ENCODE data around the gene MED25. TPM values are rescaled to one million over a fixed set of nuclear protein-coding genes. Genes with fewer than 3 reads are reported as not detected.

The MED25 gene
- 37.8 and 40.5 TPM in 2 replicates for total RNA-seq (2014; rRNA removed; shearing (Covaris generic); ENCODE audit: low replicate concordance)

DNA sequence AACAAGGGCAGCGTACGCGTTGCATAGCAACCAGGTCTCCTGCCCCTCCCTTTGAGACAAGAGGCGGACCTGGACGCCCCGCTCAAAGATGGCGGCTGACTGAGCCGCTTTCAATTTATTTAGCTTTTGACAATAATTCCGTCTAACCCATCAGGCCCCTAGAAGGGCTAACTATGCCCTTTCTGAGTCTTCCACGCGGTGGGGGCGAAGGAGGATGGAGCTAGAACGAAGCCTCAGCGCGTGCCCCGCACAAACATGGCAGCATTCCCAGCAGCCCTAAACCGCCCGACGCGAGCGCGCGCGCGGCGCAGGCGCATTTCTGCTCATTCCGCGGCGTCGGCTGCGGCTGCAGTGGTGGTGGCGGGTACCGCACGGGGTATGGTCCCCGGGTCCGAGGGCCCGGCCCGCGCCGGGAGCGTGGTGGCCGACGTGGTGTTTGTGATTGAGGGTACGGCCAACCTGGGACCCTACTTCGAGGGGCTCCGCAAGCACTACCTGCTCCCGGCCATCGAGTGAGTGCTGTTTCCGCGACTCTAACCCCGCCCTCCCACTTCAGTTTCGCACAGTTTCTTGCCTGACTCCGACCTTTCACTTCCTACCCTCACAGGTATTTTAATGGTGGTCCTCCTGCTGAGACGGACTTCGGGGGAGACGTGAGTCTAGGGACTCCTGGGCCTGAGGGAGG is at the start of gene MED25:
Gene MED25 (plus strand): TSS at position 326 of the 685 bp plus-strand sequence. CDS start 53 bp downstream, at position 379.
- peak within 1 kb of the TSS; percentile 72 for H3K4me3 ChIP-seq (ENCODE audit: low read length)
- H3K27ac ChIP-seq (ENCODE audit: low read length): peak within 1 kb of the TSS; percentile 64
- H2AFZ ChIP-seq (ENCODE audit: low read length): peak within 1 kb of the TSS; percentile 70
- H3K79me2 ChIP-seq (ENCODE audit: low read length): peaks cover 35% of the 10 kb centered on the region
- no peaks in the 10 kb centered on the region for H3K9me2 ChIP-seq (replicated peaks; ENCODE audit: insufficient read depth, low read length)
- peak within 1 kb of the TSS; percentile 77 for H3K4me2 ChIP-seq (ENCODE audit: low read depth, low read length, poor library complexity, severe bottlenecking)
- no peaks in the 10 kb centered on the region for H3K9me3 ChIP-seq (ENCODE audit: low read length)
- peak within 1 kb of the TSS; percentile 85 for H3K9ac ChIP-seq (ENCODE audit: low read length)
- no peaks in the 10 kb centered on the region for H4K20me1 ChIP-seq (ENCODE audit: insufficient read depth, low read depth, low read length)
- peaks cover 25% of the 10 kb centered on the region for H3K4me1 ChIP-seq (ENCODE audit: low read length)
- H3K36me3 ChIP-seq (ENCODE audit: insufficient read depth, low read length): peaks cover 9% of the 10 kb centered on the region; the same call in 1 of the 2 replicates
- no peaks in the 10 kb centered on the region for H3K27me3 ChIP-seq (ENCODE audit: low read length)
- peak; percentile 97 for DNase-seq

- H3K27ac ChIP-seq (ENCODE audit: low read length): no peak overlapping the region
- peaks cover 16% of the 10 kb centered on the region; the same call in 1 of the 2 replicates for H4K20me1 ChIP-seq (ENCODE audit: insufficient read depth, low read depth, low read length)
- H3K4me3 ChIP-seq (ENCODE audit: low read length): no peak overlapping the region
- H3K4me2 ChIP-seq (ENCODE audit: low read depth, low read length, poor library complexity, severe bottlenecking): no peak overlapping the region
- H3K36me3 ChIP-seq (ENCODE audit: insufficient read depth, low read length): no peaks in the 10 kb centered on the region
- H3K9me3 ChIP-seq (ENCODE audit: low read length): no peaks in the 10 kb centered on the region
- H3K4me1 ChIP-seq (ENCODE audit: low read length): peaks cover 17% of the 10 kb centered on the region
- no peak overlapping the region for H2AFZ ChIP-seq (ENCODE audit: low read length)
- H3K79me2 ChIP-seq (ENCODE audit: low read length): peaks cover 72% of the 10 kb centered on the region
- no peak overlapping the region for H3K9ac ChIP-seq (ENCODE audit: low read length)
- DNase-seq: no peak
- H3K9me2 ChIP-seq (replicated peaks; ENCODE audit: insufficient read depth, low read length): no peaks in the 10 kb centered on the region
- no peaks in the 10 kb centered on the region for H3K27me3 ChIP-seq (ENCODE audit: low read length)
These were observed 47.6 kb upstream of the MED25 start for GRCh38 chr19:49770529-49770928.

DNA sequence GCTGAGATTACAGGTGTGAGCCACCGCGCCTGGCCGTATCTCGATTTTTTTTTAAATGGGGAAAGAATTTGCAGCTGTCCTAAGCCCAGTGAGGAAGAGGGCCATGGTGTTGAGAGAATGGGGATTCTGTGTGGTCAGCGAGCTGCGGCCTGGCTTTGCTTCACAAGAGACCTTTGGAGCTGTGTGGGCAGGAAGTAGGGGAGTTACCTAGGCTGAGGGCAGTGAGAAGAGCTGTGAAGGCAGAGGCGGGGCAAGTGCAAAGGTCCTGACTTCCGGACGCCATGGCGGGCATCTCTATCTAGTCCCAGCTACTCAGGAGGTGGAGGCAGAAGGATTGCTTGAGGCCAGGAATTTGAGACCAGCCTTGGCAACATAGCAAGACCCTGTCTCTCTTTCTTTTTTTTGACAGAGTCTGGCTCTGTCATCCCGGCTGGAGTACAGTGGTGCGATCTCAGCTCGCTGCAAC is 46.4 kb upstream of the MED25 start:
- no peak overlapping the region for H3K4me3 ChIP-seq (ENCODE audit: low read length)
- no peak overlapping the region for H2AFZ ChIP-seq (ENCODE audit: low read length)
- H3K9me2 ChIP-seq (replicated peaks; ENCODE audit: insufficient read depth, low read length): no peaks in the 10 kb centered on the region
- H3K4me2 ChIP-seq (ENCODE audit: low read depth, low read length, poor library complexity, severe bottlenecking): no peak overlapping the region
- H3K27me3 ChIP-seq (ENCODE audit: low read length): no peaks in the 10 kb centered on the region
- peaks cover 16% of the 10 kb centered on the region; the same call in 1 of the 2 replicates for H4K20me1 ChIP-seq (ENCODE audit: insufficient read depth, low read depth, low read length)
- no peaks in the 10 kb centered on the region for H3K36me3 ChIP-seq (ENCODE audit: insufficient read depth, low read length)
- no peak overlapping the region for H3K9ac ChIP-seq (ENCODE audit: low read length)
- H3K27ac ChIP-seq (ENCODE audit: low read length): no peak overlapping the region
- H3K79me2 ChIP-seq (ENCODE audit: low read length): peaks cover 83% of the 10 kb centered on the region
- no peak for DNase-seq
- no peaks in the 10 kb centered on the region for H3K9me3 ChIP-seq (ENCODE audit: low read length)
- peaks cover 11% of the 10 kb centered on the region for H3K4me1 ChIP-seq (ENCODE audit: low read length)

DNA sequence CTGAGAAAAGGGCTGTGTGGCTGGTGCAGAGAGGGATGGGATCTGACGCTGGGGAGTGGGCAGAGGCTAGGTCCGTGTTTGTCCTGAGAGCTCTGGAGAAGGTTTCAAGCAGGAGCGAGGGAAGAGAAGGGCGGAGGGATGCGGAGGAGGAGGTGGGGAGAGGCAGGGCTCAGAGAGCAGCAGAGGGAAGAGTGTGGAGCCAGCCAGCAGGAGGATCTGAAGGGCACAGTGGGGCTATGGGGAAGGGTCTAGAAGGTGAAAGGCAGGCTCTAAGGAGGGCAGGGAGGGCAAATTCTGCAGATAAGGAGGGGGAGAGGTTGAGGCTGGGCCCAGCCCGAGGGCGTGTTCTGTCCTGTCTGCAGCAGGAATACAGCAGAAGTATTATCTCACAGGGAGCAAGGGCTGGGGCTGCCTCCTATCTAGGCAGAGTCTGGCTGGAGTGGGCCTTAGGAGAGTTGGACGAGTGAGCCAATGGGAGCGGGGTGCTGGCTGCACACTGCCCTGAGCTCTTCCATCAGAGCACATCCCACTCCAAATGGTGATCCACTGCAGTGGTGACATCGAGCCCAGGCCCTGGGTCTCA is 45.1 kb upstream of the MED25 start:
- Histone ChIP-seq H3K27me3 (ENCODE audit: low read length) (no peaks in the 10 kb centered on the region), H3K9me2 (replicated peaks; ENCODE audit: insufficient read depth, low read length) (no peaks in the 10 kb centered on the region), H3K79me2 (ENCODE audit: low read length) (peaks cover 75% of the 10 kb centered on the region), H3K9me3 (ENCODE audit: low read length) (no peaks in the 10 kb centered on the region), H3K36me3 (ENCODE audit: insufficient read depth, low read length) (no peaks in the 10 kb centered on the region), H3K4me3 (ENCODE audit: low read length) (no peak overlapping the region), H2AFZ (ENCODE audit: low read length) (no peak overlapping the region), H4K20me1 (ENCODE audit: insufficient read depth, low read depth, low read length) (peaks cover 10% of the 10 kb centered on the region; the same call in 1 of the 2 replicates), H3K4me1 (ENCODE audit: low read length) (peaks cover 7% of the 10 kb centered on the region), H3K27ac (ENCODE audit: low read length) (no peak overlapping the region), H3K9ac (ENCODE audit: low read length) (no peak overlapping the region), H3K4me2 (ENCODE audit: low read depth, low read length, poor library complexity, severe bottlenecking) (no peak overlapping the region)
- no peak for DNase-seq

- H3K9ac ChIP-seq (ENCODE audit: low read length): no peak overlapping the region
- H3K9me2 ChIP-seq (replicated peaks; ENCODE audit: insufficient read depth, low read length): no peaks in the 10 kb centered on the region
- H3K36me3 ChIP-seq (ENCODE audit: insufficient read depth, low read length): no peaks in the 10 kb centered on the region
- H3K4me3 ChIP-seq (ENCODE audit: low read length): no peak overlapping the region
- no peak overlapping the region for H2AFZ ChIP-seq (ENCODE audit: low read length)
- peaks cover 73% of the 10 kb centered on the region for H3K79me2 ChIP-seq (ENCODE audit: low read length)
- DNase-seq: no peak
- no peaks in the 10 kb centered on the region for H3K9me3 ChIP-seq (ENCODE audit: low read length)
- H4K20me1 ChIP-seq (ENCODE audit: insufficient read depth, low read depth, low read length): 0 out of 2 replicates have a peak, but pooled peaks cover 5% of the 10 kb centered on the region
- no peak overlapping the region for H3K4me2 ChIP-seq (ENCODE audit: low read depth, low read length, poor library complexity, severe bottlenecking)
- no peaks in the 10 kb centered on the region for H3K27me3 ChIP-seq (ENCODE audit: low read length)
- H3K4me1 ChIP-seq (ENCODE audit: low read length): no peaks in the 10 kb centered on the region
- H3K27ac ChIP-seq (ENCODE audit: low read length): no peak overlapping the region
These were observed 44.3 kb upstream of the MED25 start for GRCh38 chr19:49773663-49774350.

DNA sequence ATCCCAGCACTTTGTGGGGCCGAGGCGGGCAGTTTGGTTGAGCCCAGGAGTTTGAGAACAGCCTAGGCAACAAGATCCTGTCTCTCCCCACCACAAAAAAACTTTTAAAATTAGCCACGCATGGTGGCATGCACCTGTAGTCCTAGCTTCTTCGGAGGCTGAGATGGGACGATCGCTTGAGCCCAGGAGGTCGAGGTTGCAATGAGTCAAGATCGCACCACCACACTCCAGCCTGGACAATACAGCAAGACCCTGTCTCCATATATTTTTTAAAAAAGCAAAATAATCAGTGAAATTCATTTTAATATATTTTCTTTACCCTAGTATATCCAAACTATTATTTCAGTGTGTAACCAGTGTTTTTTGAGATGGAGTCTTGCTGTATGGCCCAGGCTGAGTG is 43.1 kb upstream of the MED25 start:
- Histone ChIP-seq H3K4me1 (ENCODE audit: low read length) (peaks cover 5% of the 10 kb centered on the region), H3K36me3 (ENCODE audit: insufficient read depth, low read length) (no peaks in the 10 kb centered on the region), H3K9ac (ENCODE audit: low read length) (no peak overlapping the region), H2AFZ (ENCODE audit: low read length) (no peak overlapping the region), H3K9me2 (replicated peaks; ENCODE audit: insufficient read depth, low read length) (no peaks in the 10 kb centered on the region), H3K27me3 (ENCODE audit: low read length) (no peaks in the 10 kb centered on the region), H3K27ac (ENCODE audit: low read length) (no peak overlapping the region), H4K20me1 (ENCODE audit: insufficient read depth, low read depth, low read length) (0 out of 2 replicates have a peak, but pooled peaks cover 5% of the 10 kb centered on the region), H3K79me2 (ENCODE audit: low read length) (peaks cover 67% of the 10 kb centered on the region), H3K9me3 (ENCODE audit: low read length) (no peaks in the 10 kb centered on the region), H3K4me3 (ENCODE audit: low read length) (no peak overlapping the region), H3K4me2 (ENCODE audit: low read depth, low read length, poor library complexity, severe bottlenecking) (no peak overlapping the region)
- DNase-seq: no peak

DNA sequence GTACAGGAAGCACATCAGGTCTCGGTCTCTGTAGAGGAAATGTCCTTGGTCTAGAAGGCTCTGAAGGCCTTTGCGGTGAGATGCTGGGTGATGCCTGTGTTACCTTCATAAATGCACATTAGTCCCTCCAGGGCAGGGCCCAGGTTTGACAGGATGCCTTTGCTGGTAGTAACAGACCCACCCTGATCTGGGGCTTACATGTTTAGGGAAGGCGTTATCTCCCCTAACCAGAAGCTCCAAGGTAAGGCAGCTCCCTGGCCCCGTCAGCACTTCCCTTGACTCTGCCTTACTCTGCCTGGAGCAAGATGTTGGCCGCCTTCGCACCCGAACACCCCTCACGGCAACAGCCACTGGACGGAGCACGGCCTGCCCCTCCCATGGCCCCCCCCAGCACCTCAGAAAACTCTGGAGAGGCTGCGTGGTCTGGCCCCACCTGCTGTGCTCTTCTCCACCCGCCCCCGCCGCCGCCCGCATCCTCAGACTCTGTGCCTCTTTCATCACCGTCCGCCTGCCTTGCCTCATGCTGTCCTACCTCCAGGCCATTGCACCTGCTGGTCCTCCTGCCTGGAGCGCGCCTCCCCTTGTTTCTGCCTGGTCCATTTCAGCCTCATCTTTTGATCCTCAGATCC is 42.2 kb upstream of the MED25 start:
- Histone ChIP-seq H3K79me2 (ENCODE audit: low read length) (peaks cover 65% of the 10 kb centered on the region), H3K9ac (ENCODE audit: low read length) (no peak overlapping the region), H3K4me1 (ENCODE audit: low read length) (peaks cover 8% of the 10 kb centered on the region), H3K27ac (ENCODE audit: low read length) (no peak overlapping the region), H3K4me2 (ENCODE audit: low read depth, low read length, poor library complexity, severe bottlenecking) (no peak overlapping the region), H3K9me2 (replicated peaks; ENCODE audit: insufficient read depth, low read length) (no peaks in the 10 kb centered on the region), H2AFZ (ENCODE audit: low read length) (no peak overlapping the region), H3K27me3 (ENCODE audit: low read length) (no peaks in the 10 kb centered on the region), H3K9me3 (ENCODE audit: low read length) (no peaks in the 10 kb centered on the region), H4K20me1 (ENCODE audit: insufficient read depth, low read depth, low read length) (0 out of 2 replicates have a peak, but pooled peaks cover 5% of the 10 kb centered on the region), H3K4me3 (ENCODE audit: low read length) (no peak overlapping the region), H3K36me3 (ENCODE audit: insufficient read depth, low read length) (no peaks in the 10 kb centered on the region)
- no peak for DNase-seq

Data from Karpas-422 (cell line).